ENCODE results near the gene NXF2B.
"Not testable (repeated sequence)": the region's sequence is repeated elsewhere in the genome, so short reads cannot be mapped to it uniquely, and the experiment has no call there.

NXF2B gene, protein sequence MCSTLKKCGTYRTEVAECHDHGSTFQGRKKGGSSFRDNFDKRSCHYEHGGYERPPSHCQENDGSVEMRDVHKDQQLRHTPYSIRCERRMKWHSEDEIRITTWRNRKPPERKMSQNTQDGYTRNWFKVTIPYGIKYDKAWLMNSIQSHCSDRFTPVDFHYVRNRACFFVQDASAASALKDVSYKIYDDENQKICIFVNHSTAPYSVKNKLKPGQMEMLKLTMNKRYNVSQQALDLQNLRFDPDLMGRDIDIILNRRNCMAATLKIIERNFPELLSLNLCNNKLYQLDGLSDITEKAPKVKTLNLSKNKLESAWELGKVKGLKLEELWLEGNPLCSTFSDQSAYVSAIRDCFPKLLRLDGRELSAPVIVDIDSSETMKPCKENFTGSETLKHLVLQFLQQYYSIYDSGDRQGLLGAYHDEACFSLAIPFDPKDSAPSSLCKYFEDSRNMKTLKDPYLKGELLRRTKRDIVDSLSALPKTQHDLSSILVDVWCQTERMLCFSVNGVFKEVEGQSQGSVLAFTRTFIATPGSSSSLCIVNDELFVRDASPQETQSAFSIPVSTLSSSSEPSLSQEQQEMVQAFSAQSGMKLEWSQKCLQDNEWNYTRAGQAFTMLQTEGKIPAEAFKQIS

DNA sequence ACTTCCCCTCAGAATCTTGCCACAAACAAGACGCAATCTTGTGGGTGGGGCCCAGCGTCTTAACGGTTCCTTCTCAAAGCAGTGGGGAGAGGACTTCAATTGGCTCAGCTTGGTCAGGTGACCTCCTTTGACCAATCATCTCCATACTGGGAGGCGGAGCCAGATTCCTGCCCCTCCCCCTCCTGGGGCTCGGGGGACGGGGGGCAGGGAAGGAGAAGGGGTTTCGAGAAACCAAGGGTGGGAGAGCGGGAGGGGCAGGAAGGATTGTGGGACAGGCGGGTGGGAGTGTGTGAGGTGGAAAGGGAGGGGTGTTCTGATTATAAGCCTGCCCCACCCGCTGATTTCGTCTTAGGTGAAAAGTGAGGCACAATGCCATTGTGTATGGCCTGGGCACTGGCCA, at the start of gene NXF2B:
Gene NXF2B (minus strand): TSS at position 101 of the 400 bp plus-strand sequence. CDS start 59,972 bp downstream, outside the sequence.
- not testable (repeated sequence) for DNase-seq

GRCh38 chrX:102478765-102479164, 39.0 kb upstream of the NXF2B start:
- DNase-seq, result not testable (repeated sequence)

DNA sequence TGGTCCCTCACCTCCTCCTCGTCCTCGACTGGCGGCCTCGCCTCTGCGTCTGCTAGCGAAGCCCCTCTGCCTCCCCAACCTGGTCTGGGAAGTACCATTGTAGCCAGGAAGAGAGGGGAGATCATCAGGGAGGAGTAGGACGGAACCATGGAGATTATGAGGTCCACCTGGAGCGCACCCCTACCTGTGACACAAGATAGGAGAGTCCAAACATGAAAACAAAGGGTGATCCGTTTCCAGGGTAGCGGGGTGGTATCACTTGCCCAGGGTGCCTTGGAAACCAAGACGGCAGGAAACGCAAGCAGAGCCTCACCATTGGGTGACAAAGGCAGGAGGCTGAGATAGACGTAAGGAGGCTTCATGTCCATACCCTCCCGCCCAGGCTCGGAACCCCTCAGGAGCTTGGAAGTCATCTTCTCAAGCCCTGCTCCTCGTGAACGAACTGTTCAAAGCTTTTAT, 32.0 kb upstream of the NXF2B start, which contains the start of gene TCP11X2:
Gene TCP11X2 (minus strand): TSS at position 51 of the 459 bp plus-strand sequence.
- DNase-seq, result not testable (repeated sequence)

DNA sequence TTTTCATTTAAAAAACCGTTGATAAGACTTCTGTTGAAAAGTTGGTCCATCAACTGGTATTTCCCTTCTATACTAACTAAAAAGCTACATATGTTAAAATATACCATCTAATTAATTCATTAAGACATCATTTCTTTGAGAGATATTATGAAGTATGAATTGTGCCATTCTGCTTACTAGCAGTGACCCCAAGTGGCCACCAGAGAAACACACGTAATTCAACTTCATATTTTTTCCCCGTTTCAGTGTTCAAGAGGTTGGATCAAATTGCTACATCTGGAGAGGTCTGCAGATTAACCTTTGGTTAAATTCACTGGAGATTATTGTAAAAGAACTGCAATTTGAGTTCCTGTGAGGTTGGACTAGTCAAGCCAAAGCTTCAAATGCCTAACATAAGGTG, 30.4 kb upstream of the NXF2B start:
- DNase-seq, result not testable (repeated sequence)

- DNase-seq, result not testable (repeated sequence)
These were observed 18.8 kb upstream of the NXF2B start for GRCh38 chrX:102458615-102459014.

GRCh38 chrX:102414493-102414892, 25.3 kb downstream of the NXF2B start:
- not testable (repeated sequence) for DNase-seq

DNA sequence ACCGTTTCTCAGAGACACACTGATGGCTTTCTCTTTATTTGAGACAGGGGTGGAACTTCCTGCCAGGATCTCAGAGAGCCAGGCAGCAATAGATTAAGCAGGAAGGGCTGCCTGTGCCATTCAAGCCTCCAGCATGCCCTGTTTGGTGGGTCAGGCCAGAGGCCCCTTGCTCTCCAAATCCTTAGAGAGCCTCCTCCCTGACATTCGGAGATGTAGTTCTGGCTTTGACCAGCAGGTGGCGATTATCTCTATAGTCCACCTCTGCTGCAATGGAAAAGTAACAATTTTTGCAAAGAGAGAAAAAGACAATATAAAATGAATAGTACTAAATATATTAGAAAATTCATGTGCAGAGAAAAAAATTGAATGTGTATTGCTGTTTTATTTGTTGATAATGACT, 93.9 kb downstream of the NXF2B start:
- DNase-seq, result no peak

DNA sequence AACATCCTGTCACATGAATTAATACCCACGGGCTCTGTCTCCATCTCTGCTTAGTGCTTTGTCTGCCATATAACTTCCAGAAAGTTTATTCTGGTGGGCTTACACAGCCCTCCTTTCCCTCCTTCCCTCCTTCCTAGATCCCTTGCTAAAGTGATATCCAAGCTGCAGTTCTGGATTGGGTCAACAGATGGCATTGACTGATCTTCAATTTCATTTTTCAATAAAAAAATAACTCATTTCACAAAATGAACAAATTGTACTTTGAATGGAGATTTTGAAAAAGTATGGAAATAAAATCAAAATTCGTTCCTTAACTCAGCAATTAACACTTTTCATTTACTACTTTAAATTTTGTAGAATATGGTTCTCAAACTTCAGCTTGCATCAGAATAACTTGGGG, 97.9 kb downstream of the NXF2B start:
- no peak for DNase-seq

GRCh38 chrX:102339312-102340298, 100.2 kb downstream of the NXF2B start:
- DNase-seq, result no peak

DNA sequence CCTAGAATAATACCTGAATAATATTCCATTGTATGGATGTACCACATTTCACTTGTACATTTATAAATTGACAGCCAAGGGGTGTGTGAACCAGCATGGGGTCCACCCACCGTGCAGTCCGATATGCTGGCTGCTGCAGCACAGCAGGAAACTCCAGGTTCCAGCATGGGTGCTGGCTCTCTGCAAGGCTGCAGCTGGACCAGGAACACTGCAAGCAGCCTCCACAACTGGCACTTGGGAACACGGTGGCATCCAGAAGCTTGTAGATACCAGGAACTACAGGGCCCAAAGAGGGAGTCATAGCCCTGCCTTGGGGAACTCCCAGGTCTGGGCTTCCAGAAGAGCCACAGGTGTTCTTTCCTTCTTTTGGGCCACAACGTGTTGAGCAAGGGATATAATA, 101.6 kb downstream of the NXF2B start:
- no peak for DNase-seq
